ENCODE results near the gene UGT1A8.

UGT1A8 gene

DNA sequence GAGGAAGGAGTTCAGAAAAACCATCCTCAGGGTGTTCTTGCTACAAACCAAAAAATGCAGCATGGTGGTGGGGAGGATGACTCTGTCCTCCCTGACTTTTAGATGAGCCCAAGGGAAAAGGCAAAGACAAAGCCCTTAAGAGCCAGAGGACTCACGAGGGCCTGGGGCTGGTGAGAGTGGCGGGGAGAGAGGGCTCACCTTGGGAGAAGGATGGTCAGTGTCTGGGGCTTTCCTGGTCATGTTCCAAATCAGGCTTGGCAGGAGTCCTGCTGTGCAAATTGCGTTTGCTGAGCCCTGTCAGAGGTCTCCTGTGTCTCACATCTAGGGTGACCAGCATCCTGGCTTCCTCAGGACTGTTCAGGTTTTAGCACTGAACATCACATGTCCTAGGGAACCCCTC, 147.3 kb downstream of the UGT1A8 start:
- DNase-seq (ENCODE audit: low spot score), result no peak

DNA sequence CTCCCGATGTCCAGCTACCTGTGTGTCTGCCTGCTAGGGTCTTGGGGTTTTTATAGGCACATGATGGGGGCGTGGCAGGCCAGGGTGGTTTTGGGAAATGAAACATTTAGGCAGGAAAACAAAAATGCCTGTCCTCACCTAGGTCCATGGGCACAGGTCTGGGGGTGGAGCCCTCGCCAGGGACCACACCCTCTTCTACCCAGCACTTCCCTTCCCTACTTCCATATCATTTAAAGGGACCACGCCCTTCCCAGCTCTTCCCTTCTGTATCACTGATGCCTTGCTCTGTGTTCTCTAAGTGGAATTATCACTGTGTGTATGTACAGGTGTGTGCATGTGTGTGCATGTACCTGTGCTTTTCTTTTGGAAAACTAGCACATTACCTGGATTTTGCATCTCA, 149.0 kb downstream of the UGT1A8 start:
- TF ChIP-seq, protein P1, sequence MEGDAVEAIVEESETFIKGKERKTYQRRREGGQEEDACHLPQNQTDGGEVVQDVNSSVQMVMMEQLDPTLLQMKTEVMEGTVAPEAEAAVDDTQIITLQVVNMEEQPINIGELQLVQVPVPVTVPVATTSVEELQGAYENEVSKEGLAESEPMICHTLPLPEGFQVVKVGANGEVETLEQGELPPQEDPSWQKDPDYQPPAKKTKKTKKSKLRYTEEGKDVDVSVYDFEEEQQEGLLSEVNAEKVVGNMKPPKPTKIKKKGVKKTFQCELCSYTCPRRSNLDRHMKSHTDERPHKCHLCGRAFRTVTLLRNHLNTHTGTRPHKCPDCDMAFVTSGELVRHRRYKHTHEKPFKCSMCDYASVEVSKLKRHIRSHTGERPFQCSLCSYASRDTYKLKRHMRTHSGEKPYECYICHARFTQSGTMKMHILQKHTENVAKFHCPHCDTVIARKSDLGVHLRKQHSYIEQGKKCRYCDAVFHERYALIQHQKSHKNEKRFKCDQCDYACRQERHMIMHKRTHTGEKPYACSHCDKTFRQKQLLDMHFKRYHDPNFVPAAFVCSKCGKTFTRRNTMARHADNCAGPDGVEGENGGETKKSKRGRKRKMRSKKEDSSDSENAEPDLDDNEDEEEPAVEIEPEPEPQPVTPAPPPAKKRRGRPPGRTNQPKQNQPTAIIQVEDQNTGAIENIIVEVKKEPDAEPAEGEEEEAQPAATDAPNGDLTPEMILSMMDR (IDR thresholded peaks at IDR 0.05; ENCODE audit: extremely low read depth, missing control alignments), result no peak
- DNase-seq (ENCODE audit: low spot score), result no peak

More for the DNA sequence above, 147.3 kb downstream of the UGT1A8 start:
- TF ChIP-seq, protein P1 (IDR thresholded peaks at IDR 0.05; ENCODE audit: extremely low read depth, missing control alignments), result no peak

DNA sequence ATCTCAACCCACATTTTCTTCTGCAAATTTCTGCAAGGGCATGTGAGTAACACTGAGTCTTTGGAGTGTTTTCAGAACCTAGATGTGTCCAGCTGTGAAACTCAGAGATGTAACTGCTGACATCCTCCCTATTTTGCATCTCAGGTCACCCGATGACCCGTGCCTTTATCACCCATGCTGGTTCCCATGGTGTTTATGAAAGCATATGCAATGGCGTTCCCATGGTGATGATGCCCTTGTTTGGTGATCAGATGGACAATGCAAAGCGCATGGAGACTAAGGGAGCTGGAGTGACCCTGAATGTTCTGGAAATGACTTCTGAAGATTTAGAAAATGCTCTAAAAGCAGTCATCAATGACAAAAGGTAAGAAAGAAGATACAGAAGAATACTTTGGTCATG, 150.6 kb downstream of the UGT1A8 start:
- TF ChIP-seq, protein P1 (IDR thresholded peaks at IDR 0.05; ENCODE audit: extremely low read depth, missing control alignments), result no peak
- no peak for DNase-seq (ENCODE audit: low spot score)

DNA sequence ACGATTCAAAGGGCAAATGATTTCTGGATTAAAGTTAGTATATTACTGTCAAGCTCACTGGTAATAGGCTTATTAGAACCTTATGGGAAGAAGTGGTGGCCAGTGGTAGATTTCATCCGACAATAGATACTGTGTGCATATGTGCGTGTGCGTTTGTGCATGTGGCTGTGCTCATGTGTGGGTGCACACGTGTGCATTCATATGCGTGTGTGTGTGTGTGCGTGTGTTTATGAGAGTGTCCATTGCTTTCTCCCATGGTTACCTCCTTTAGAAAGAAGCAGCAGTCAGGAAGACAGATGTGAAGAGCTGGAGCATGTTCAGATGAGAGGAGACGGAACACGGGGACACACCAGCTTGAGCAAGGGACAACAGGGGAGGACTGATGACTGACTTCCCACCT, 151.8 kb downstream of the UGT1A8 start:
- TF ChIP-seq, protein P1 (IDR thresholded peaks at IDR 0.05; ENCODE audit: extremely low read depth, missing control alignments), result no peak
- DNase-seq (ENCODE audit: low spot score), result no peak

DNA sequence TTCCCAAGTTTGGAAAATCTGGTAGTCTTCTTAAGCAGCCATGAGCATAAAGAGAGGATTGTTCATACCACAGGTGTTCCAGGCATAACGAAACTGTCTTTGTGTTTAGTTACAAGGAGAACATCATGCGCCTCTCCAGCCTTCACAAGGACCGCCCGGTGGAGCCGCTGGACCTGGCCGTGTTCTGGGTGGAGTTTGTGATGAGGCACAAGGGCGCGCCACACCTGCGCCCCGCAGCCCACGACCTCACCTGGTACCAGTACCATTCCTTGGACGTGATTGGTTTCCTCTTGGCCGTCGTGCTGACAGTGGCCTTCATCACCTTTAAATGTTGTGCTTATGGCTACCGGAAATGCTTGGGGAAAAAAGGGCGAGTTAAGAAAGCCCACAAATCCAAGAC, 154.7 kb downstream of the UGT1A8 start:
- DNase-seq (ENCODE audit: low spot score), result no peak
- TF ChIP-seq, protein P1 (IDR thresholded peaks at IDR 0.05; ENCODE audit: extremely low read depth, missing control alignments), result no peak

DNA sequence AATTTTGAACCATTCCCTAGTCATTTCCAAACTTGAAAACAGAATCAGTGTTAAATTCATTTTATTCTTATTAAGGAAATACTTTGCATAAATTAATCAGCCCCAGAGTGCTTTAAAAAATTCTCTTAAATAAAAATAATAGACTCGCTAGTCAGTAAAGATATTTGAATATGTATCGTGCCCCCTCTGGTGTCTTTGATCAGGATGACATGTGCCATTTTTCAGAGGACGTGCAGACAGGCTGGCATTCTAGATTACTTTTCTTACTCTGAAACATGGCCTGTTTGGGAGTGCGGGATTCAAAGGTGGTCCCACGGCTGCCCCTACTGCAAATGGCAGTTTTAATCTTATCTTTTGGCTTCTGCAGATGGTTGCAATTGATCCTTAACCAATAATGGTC, 155.2 kb downstream of the UGT1A8 start:
- TF ChIP-seq, protein P1 (IDR thresholded peaks at IDR 0.05; ENCODE audit: extremely low read depth, missing control alignments), result no peak
- no peak for DNase-seq (ENCODE audit: low spot score)

DNA sequence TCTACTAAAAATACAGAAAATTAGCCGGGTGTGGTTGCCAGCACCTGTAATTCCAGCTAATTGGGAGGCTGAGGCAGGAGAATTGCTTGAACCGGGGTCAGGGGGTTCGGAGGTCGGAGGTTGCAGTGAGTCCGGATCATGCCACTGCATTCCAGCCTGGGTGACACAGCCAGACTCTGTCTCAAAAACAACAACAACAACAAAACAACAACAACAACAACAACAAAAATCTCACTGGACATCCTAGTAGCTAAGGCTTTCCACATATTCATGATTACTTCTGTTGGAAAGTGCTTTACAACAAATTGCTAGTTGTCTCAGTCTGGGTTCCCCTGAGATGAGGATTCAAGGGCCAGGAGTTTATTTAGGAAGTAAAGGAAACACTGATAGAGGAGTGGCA, 156.4 kb downstream of the UGT1A8 start:
- no peak for DNase-seq (ENCODE audit: low spot score)
- TF ChIP-seq, protein P1 (IDR thresholded peaks at IDR 0.05; ENCODE audit: extremely low read depth, missing control alignments), result no peak
